MCF 10A (cell line): Measurements from ENCODE around the gene PANK1. TPM values are rescaled to one million over a fixed set of nuclear protein-coding genes. Genes with fewer than 3 reads are reported as not detected.

Source experiments
- BruUV-seq: library from RNA; stranded (reverse); fragments of 400-500 nt; replicated peaks from 2 replicates; lab custom pipeline; 2021; lab: Mats Ljungman, UMichigan
- CTCF ChIA-PET: fragments of 300-600 bp; sonication (Branson Sonifier 250); formaldehyde crosslinking; extraction: SDS; loops from one replicate; lab custom pipeline; 2021; ENCODE audit warnings: antibody characterized with exemption, inconsistent platforms; lab: Yijun Ruan, JAX
- POLR2A ChIA-PET: fragments of 300-600, 350-650 bp; sonication (Branson Sonifier 250); formaldehyde crosslinking; extraction: SDS; loops from one replicate; lab custom pipeline; 2020; ENCODE audit warnings: antibody characterized with exemption, inconsistent platforms; lab: Yijun Ruan, JAX
- DNase-seq: peaks from one replicate; pipeline ENCODE4 v3.0.0-alpha.2; 2018; ENCODE audit not compliant: unreplicated experiment
- H3K27ac Mint-ChIP-seq: one replicate; pipeline ENCODE4 v1.8.0; 2022; ENCODE audit warnings: mild to moderate bottlenecking, low read depth, mixed read lengths; ENCODE audit not compliant: unreplicated experiment
- H3K27me3 Mint-ChIP-seq: one replicate; pipeline ENCODE4 v1.8.0; 2022; ENCODE audit warnings: mixed read lengths; ENCODE audit not compliant: insufficient read depth, unreplicated experiment
- H3K36me3 Mint-ChIP-seq: one replicate; pipeline ENCODE4 v1.8.0; 2022; ENCODE audit warnings: mild to moderate bottlenecking, moderate library complexity, mixed read lengths; ENCODE audit not compliant: insufficient read depth, unreplicated experiment
- H3K4me1 Mint-ChIP-seq: one replicate; pipeline ENCODE4 v1.8.0; 2022; ENCODE audit warnings: mixed read lengths; ENCODE audit not compliant: insufficient read depth, unreplicated experiment
- H3K4me3 Mint-ChIP-seq: one replicate; pipeline ENCODE4 v1.8.0; 2022; ENCODE audit warnings: mild to moderate bottlenecking, moderate library complexity, mixed read lengths; ENCODE audit not compliant: unreplicated experiment
- H3K9me3 Mint-ChIP-seq: one replicate; pipeline ENCODE4 v1.8.0; 2022; ENCODE audit warnings: mixed read lengths; ENCODE audit not compliant: unreplicated experiment
- intact Hi-C: fragments of 100-400 bp; cut with micrococcal nuclease; formaldehyde crosslinking; loops from 2 replicates; pipeline ENCODE4 v1.14.1; 2022
- total RNA-seq: library from RNA; stranded (reverse); gene quantifications from 2 replicates; pipeline ENCODE4 v1.2.3, GENCODE V29; 2022
- TF ChIP-seq, protein P1 (sequence below): fragments of 200-600 bp; IDR thresholded peaks from one replicate; pipeline ENCODE4 v1.8.0; 2022; ENCODE audit warnings: antibody characterized with exemption, mild to moderate bottlenecking; ENCODE audit not compliant: unreplicated experiment

PANK1 gene
- total RNA-seq, 1 experiment from 2014 or later = 4.7 TPM

DNA sequence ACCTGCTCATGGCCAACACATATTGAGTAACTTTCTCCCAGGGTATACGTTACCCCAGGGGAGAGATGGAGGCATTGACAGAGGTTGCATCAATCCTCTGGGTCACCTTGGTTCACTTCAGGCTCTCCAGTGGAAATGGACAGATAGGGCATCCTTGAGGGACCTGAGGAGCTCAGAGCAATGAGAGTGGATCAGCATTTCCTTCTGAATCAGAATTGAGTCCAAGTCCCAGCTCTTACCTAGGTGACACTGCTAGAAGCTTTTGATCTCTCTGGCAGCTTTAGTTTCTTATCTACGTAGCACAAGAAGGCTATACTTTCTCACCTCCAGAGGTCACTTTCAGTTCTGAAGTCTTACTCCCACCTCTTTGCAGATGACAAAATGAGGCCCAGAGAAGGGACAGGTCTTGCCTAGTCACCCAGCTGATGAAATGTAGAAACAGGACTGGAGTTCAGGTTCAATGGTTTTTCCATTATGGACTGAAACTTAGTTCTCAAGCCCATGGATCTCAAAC is 35.2 kb downstream of the PANK1 start:
- CTCF ChIA-PET = no interaction called here
- Mint-ChIP-seq H3K4me3 (no peak overlapping the region), H3K27ac (no peak overlapping the region), H3K27me3 (no peaks in the 10 kb centered on the region), H3K36me3 (peaks cover 35% of the 10 kb centered on the region), H3K4me1 (no peaks in the 10 kb centered on the region), H3K9me3 (no peaks in the 10 kb centered on the region)
- TF ChIP-seq, protein P1, sequence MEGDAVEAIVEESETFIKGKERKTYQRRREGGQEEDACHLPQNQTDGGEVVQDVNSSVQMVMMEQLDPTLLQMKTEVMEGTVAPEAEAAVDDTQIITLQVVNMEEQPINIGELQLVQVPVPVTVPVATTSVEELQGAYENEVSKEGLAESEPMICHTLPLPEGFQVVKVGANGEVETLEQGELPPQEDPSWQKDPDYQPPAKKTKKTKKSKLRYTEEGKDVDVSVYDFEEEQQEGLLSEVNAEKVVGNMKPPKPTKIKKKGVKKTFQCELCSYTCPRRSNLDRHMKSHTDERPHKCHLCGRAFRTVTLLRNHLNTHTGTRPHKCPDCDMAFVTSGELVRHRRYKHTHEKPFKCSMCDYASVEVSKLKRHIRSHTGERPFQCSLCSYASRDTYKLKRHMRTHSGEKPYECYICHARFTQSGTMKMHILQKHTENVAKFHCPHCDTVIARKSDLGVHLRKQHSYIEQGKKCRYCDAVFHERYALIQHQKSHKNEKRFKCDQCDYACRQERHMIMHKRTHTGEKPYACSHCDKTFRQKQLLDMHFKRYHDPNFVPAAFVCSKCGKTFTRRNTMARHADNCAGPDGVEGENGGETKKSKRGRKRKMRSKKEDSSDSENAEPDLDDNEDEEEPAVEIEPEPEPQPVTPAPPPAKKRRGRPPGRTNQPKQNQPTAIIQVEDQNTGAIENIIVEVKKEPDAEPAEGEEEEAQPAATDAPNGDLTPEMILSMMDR = no peak
- POLR2A ChIA-PET = no interaction called here
- intact Hi-C loops = no loop called here
- DNase-seq = no peak
- no TSS peak for BruUV-seq

DNA sequence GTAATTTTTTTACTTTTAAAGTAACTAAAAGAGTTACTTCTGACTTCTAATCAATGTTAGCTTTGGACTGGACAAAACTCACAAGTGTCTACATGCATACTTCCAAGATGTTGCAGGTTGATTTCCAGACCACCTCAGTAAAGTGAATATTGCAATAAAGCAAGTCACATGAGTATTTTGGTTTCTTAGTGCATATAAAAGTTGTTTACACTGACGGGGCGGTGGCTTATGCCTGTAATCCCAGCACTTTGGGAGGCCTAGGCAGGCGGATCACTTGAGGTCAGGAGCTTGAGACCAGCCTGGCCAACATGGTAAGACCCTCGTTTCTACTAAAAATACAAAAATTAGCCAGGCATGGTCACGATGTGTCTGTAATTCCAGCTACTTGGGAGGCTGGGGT is 40.8 kb downstream of the PANK1 start:
- intact Hi-C loops = no loop called here
- Mint-ChIP-seq H3K4me1 (no peaks in the 10 kb centered on the region), H3K27ac (no peak overlapping the region), H3K27me3 (no peaks in the 10 kb centered on the region), H3K9me3 (no peaks in the 10 kb centered on the region), H3K4me3 (no peak overlapping the region), H3K36me3 (peaks cover 39% of the 10 kb centered on the region)
- no TSS peak for BruUV-seq
- TF ChIP-seq, protein P1 = no peak
- POLR2A ChIA-PET = no interaction called here
- CTCF ChIA-PET = no interaction called here
- no peak for DNase-seq

DNA sequence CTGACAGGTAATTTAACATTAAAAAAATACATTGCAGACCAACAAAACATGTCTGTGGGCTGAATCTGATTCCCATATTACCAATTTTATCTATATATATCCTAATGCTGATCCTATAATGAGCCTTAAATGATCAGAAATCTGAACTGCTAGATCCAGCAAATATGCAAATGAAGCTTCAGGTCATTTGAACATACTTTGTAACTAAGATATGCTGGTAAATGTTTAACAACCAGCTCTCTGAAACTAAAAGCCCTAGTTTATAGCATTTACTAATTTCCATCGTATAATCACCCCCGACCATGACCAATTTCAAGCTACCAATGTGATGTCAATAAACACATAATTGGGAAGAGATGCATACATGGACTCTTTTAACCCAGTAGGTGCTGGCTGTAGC is 42.1 kb downstream of the PANK1 start:
- Mint-ChIP-seq H3K4me1 (no peaks in the 10 kb centered on the region), H3K27ac (no peak overlapping the region), H3K9me3 (no peaks in the 10 kb centered on the region), H3K4me3 (no peak overlapping the region), H3K36me3 (peaks cover 32% of the 10 kb centered on the region), H3K27me3 (no peaks in the 10 kb centered on the region)
- DNase-seq = no peak
- intact Hi-C loops = no loop called here
- POLR2A ChIA-PET = no interaction called here
- CTCF ChIA-PET = no interaction called here
- TF ChIP-seq, protein P1 = no peak
- BruUV-seq = no TSS peak

DNA sequence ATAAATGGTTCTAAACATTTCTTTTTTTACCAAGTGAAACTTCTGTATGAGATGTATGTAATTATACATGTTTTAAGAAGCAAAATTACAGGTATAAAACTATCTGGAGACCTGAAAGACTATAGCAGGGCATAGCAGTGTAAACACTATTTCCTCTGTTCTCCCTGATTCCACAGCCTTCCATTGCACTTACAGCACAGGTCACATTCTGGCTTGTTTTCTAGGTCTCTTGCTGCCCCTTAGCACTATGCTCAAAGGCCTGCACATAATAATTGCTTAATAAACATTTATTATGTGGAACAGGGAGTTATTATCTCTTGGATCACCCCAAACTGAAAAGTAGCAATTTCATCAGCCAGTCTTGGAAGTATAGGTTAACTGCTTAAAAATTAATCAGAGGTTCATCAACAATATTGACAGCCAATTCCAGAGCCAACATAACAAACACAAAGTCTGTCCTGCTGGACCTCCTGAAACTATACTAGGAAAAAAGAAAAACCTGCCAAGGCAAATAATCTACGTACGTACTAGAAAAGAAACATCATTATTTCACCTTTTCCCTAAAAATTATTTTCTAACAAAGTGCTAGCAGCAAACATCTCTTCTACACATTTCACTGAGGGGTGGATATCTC is 43.2 kb downstream of the PANK1 start:
- BruUV-seq = no TSS peak
- no peak for DNase-seq
- TF ChIP-seq, protein P1 = no peak
- Mint-ChIP-seq H3K27ac (no peak overlapping the region), H3K36me3 (peaks cover 27% of the 10 kb centered on the region), H3K4me1 (no peaks in the 10 kb centered on the region), H3K27me3 (no peaks in the 10 kb centered on the region), H3K4me3 (no peak overlapping the region), H3K9me3 (no peaks in the 10 kb centered on the region)
- CTCF ChIA-PET = no interaction called here
- POLR2A ChIA-PET = no interaction called here
- intact Hi-C loops = no loop called here
